ENCODE results near the gene AQR. TPM values are rescaled to one million over a fixed set of nuclear protein-coding genes. Genes with fewer than 3 reads are reported as not detected.
"Not testable (repeated sequence)": the region's sequence is repeated elsewhere in the genome, so short reads cannot be mapped to it uniquely, and the experiment has no call there.

AQR gene
- 20.8 TPM for total RNA-seq

GRCh38 chr15:34969340-34970097, at the start of gene AQR:
Gene AQR, minus strand, starts transcription at chr15:34969742. Its CDS starts 129 bp downstream, at chr15:34969613.
- DNase-seq (ENCODE audit: low spot score): peak; percentile 96

GRCh38 chr15:35014241-35014640, 44.7 kb upstream of the AQR start:
- DNase-seq (ENCODE audit: low spot score): no peak

GRCh38 chr15:35013370-35013769, 43.8 kb upstream of the AQR start:
- DNase-seq (ENCODE audit: low spot score): no peak

GRCh38 chr15:35007397-35007796, 37.9 kb upstream of the AQR start:
- DNase-seq (ENCODE audit: low spot score): no peak

GRCh38 chr15:35005933-35006332, 36.4 kb upstream of the AQR start:
- no peak for DNase-seq (ENCODE audit: low spot score)

- DNase-seq (ENCODE audit: low spot score): no peak
Measured at GRCh38 chr15:35003928-35004327, 34.4 kb upstream of the AQR start.

- DNase-seq (ENCODE audit: low spot score): no peak
Measured at GRCh38 chr15:35000511-35000910, 31.0 kb upstream of the AQR start.

- no peak for DNase-seq (ENCODE audit: low spot score)
Measured at GRCh38 chr15:34999906-35000305, 30.4 kb upstream of the AQR start.

GRCh38 chr15:34994925-34995324, 25.4 kb upstream of the AQR start:
- DNase-seq (ENCODE audit: low spot score): no peak

- DNase-seq (ENCODE audit: low spot score): no peak
Measured at GRCh38 chr15:34993877-34994276, 24.3 kb upstream of the AQR start.

- no peak for DNase-seq (ENCODE audit: low spot score)
Measured at GRCh38 chr15:34993412-34993811, 23.9 kb upstream of the AQR start.

GRCh38 chr15:34988027-34988902, 18.7 kb upstream of the AQR start, which contains the start of gene ZNF770:
Gene ZNF770, minus strand, starts transcription at chr15:34988287. Its CDS starts 4,853 bp downstream, at chr15:34983434.
- peak; percentile 81 for DNase-seq (ENCODE audit: low spot score)

GRCh38 chr15:34987609-34988026, 18.1 kb upstream of the AQR start:
- DNase-seq (ENCODE audit: low spot score): no peak

- DNase-seq (ENCODE audit: low spot score): no peak
Measured at GRCh38 chr15:34986771-34987480, 17.4 kb upstream of the AQR start.

GRCh38 chr15:34986326-34986725, 16.8 kb upstream of the AQR start:
- DNase-seq (ENCODE audit: low spot score): no peak

- no peak for DNase-seq (ENCODE audit: low spot score)
Measured at GRCh38 chr15:34984889-34985630, 15.5 kb upstream of the AQR start.

GRCh38 chr15:34976743-34977142, 7.2 kb upstream of the AQR start:
- DNase-seq (ENCODE audit: low spot score): no peak

GRCh38 chr15:34976073-34976472, 6.5 kb upstream of the AQR start:
- DNase-seq (ENCODE audit: low spot score): no peak

GRCh38 chr15:34973512-34973911, 4.0 kb upstream of the AQR start:
- no peak for DNase-seq (ENCODE audit: low spot score)

- DNase-seq (ENCODE audit: low spot score): not testable (repeated sequence)
Measured at GRCh38 chr15:34970098-34970643, 629 bp upstream of the AQR start.

GRCh38 chr15:34964277-34964676, 5.3 kb downstream of the AQR start:
- no peak for DNase-seq (ENCODE audit: low spot score)

Data from mucosa of gallbladder (tissue), 1 donor.